Stimulated activated naive CD4-positive, alpha-beta T cell (primary cell): ENCODE data around the gene CEP70.
"Not testable (repeated sequence)": the region's sequence is repeated elsewhere in the genome, so short reads cannot be mapped to it uniquely, and the experiment has no call there.

Experiments used
- DNase-seq, 6 experiments: peaks; one replicate each; lab custom pipeline; 2025; lab: John Stamatoyannopoulos, UW

The CEP70 gene, protein sequence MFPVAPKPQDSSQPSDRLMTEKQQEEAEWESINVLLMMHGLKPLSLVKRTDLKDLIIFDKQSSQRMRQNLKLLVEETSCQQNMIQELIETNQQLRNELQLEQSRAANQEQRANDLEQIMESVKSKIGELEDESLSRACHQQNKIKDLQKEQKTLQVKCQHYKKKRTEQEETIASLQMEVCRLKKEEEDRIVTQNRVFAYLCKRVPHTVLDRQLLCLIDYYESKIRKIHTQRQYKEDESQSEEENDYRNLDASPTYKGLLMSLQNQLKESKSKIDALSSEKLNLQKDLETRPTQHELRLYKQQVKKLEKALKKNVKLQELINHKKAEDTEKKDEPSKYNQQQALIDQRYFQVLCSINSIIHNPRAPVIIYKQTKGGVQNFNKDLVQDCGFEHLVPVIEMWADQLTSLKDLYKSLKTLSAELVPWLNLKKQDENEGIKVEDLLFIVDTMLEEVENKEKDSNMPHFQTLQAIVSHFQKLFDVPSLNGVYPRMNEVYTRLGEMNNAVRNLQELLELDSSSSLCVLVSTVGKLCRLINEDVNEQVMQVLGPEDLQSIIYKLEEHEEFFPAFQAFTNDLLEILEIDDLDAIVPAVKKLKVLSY

DNA sequence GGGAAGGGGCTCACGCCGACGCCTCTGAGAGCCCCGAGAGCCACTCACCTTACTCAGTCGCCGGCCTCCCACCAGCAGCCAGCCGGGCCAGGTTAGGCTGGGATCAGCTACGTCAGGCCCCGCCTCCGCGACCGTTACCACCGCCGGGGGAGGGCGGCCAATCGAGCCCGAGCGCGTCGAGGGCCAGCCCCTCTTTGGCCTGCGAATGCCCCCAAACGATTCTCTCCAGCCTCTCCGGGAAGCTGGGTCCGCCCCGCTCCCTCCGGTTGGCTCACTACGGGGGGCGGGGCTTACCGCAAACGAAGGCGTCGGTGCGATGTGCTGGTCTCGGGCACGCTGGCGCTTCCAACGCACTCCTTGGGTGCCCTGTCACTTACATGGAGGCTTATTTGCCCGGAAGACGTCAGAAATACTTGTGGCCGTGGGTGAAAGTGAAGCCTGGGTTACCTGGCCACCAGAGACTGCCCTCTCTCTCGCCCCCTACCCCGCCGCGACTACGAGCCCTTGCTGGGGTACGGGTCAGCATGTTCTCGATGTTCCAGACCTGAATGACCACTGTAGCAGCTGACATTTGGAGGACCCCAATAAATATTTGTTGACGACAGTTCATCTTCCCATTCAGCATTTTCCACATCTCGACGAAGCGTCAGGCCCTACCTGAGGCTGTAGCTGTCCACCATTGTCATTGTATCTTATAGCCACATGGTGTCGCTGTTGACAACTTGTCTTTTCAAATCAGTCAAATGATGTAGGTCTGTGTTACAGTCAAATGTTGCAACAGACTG is at the start of gene CEP70:
Gene CEP70, minus strand, starts transcription at position 111 of the 785 bp plus-strand sequence. CDS start 21,333 bp downstream, outside the sequence.
- DNase-seq, result no peak

DNA sequence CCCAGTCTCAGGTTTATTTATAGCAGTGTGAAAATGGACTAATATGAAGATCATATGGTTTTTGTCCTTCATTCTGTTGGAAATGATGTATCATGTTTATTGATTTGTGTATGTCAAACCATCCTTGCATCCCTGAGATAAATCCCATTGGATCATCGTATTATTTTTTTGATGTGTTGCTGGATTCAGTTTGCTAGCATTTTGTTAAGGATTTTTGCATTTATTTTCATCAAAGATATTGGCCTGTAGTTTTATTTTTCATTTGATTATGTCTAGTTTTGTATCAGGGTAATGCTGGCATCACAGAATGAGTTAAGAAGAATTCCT is 48.8 kb upstream of the CEP70 start:
- no peak for DNase-seq

DNA sequence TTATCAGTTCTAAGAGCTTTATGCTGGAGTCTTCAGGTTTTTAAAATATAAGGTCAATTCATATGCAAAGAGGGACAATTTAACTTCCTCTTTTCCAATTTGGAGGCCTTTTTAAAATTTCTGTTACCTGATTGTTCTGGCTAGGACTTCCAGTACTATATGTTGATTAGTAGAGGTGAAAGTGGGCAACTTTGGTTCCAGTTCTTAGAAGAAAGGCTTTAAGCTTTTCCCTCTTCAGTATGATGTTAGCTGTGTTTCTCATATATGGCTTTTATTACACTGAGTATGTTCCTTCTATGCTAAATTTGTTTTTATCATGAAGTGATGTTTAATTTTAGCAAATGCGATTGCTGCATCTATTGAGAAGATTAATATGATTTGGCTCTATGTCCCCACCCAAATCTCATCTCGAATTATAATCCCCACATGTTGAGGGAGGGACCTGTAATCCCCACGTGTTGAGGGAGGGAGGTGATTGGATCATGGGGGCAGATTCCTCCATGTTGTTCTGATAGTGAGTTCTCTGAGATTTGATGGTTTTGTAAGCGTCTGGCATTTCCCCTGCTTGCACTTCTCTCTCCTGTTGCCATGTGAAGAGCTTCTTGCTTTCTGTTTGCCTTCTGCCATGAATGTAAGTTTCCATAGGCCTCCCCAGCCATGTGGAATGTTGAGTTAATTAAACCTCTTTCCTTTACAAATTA is 48.3 kb upstream of the CEP70 start:
- no peak for DNase-seq

DNA sequence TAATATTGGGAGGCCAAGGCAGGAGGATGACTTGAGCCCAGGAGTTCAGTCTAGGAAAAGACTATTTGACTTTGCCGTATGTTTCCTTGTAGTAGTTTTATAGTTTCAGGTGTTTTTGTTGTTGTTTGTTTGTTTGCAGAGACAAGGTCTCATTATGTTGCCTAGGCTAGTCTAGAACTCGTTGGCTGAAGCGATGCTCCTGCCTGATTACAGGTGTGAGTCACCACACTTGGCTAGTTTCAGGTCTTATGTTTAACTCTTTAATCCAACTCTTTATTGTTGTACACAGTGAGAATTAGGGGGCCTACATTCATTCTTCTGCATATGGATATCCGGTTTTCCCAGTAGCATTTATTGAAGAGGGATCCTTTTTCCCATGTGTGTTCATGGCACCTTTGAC is 46.5 kb upstream of the CEP70 start:
- no peak for DNase-seq

DNA sequence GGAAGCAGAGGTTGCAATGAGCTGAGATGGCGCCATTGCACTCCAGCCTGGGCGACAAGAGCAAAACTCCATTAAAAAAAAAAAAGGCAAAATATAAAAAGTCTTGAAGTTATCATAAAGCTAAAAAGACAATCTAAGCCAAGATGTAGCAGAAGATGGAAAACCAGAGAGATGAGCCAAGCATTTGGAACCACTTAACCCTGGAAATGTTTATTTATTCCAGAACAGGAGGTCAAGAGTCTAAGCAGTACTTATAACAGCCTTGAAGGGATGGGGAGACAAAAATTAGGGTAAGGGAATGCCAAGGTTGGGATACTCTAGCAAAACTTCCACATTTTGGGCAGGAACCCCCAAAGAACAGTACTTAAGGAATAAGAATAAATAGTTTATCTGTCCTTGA is 44.6 kb upstream of the CEP70 start:
- DNase-seq, result no peak

DNA sequence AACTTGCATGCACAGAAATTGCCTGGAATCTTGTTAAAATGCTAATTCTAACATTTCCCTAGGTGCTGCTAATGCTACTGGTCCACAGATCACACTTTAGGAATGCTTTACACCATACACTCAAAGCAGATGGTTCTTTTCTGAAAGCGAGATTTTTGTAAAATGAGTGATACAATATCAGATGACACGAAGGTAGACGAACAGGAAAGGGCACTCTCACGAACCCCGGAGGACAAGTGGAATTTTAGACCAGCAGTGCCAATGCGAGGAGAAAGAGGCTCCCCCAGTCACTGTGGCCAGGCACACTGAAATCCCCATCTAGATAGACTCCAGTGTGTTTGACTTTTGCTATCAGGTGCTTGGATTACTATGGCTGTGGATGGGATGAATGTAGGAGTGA is 35.5 kb upstream of the CEP70 start:
- no peak for DNase-seq

DNA sequence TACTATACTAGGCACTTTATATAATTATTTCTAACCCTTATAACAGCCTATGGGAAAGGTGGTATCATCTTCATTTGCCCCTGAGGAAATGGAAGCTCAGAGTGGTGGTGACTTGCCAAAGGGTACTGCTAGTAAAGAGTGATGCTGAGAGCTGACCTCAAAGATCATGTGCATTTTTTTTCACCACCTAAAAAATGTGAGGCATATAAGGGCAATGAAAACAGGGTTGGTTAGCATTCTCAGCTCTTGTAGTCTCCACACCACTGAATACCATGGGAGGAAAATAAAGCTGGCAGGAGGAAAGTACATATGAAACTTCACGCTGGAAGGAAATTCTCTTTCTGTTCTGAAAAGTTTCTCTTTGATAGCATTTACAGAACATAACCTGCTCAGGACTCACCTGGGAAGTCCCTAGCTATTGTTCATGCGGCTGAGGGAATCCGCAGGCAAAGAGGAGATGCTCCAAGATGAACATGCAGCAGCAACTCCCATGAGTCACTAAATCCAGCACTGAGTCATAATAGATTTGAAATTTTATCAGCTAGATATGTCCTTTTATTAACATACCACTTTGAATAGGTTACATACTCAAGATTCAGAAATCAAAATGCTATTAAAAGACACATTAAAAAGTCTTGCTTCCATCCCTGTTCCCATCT is 31.8 kb upstream of the CEP70 start:
- no peak for DNase-seq

DNA sequence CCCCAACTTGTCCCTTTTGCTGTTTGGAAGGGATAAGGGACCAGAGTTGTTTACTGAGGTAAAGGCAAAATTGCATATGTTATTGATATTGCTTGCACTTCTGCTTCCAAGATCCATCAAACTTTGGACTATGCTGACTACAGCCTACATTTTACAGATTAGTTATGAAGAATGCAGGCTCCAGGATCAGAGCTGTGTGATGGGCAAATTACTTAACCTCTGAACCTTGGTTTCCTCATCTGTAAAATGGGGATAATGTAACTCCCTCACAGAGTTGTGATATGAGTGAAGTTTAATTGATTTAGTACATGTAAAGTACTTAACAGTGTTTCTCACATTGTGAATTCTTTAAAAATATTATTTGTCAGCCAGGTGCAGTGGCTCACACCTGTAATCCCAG is 30.5 kb upstream of the CEP70 start:
- DNase-seq, result no peak

DNA sequence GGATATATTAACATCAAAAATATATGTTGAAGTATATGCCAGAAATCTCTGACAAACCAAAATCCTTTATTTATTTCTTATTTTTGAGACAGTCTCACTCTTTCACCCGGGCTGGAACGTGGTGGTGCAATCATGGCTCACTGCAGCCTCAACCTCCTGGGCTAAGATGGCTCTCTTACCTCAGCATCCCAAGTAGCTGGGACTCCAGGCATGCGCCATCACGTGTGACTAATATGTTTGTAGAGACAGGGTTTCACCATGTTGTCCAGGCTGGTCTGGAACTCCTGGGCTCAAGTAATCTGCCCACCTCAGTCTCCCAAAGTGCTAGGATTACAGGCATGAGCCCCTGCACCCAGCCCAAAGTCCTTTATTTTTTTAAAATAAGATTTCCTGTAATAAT is 26.4 kb upstream of the CEP70 start:
- no peak for DNase-seq

DNA sequence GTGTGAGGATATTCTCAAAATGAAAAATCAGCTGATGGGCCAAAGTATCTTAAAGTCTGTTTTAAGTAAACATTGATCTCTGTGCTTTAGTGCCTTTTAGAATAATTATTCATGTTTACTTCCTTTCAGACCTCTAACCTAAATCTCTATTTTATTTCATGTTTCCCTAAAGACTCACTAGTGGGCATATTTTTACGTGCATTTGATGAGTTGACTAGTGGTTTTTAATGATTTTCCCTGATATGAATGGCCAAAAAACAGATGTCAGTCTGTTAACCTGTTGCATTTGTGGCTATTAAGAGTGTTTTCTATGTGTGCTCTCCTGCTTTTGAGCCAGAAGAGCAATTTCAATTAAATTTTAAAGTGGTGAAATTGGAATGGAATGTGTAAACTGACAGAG is 21.4 kb upstream of the CEP70 start:
- no peak for DNase-seq

DNA sequence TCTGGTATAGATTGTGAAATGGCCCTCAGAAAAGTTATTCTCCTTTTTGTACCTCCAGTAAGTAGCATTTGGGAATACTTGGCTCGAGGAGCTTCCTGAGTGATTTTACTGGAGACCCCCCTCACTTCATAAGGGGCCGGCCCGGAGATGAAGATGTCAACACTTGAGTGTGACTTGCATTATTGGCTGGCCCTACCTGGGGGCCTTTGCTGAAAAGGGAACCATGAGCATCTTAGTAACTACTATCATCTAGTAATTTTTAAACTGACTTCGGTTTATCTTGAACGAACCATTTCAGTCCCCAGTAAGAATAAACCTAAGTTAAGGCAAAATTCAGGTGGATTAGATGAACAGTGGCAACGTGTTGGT is 15.8 kb upstream of the CEP70 start:
- no peak for DNase-seq

DNA sequence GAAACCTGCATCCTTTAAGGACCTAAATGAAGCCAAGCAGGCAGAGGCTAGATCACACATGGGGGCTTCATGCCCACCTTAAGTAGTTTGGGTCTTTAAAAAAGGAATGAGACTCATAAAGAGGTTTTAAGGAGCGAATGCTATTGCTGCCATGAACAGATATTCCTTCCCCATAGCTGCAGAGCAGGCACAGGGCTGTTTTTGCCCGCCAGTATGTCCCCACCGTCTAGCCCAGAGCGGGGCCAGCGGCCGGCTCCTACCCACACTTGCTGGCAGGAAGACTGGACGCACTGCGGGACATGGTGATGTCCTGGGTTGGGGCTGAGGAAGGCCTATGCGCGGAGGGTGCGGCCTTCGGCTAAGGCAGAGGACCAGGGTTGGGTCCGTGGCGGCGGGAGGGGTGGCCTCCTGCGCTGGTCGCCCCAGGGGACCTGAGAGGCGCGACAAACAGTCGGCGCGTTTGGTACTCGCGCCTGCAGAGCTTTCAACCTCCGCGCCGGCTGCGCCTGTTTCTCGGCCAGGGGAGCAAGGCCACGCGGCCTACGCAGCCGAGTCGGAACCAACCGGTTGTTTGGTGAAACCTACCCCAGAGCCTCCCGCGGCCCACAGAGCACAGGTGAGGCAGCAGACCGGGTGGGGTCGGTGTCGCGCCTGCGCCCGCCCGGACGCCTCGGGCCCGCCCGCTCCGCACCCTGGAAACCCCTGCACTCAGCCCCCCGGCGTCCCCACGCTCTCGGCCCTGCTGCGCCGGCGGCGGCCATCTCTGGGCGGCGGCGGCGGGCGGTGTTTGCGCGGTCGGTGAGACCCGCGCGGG is 14.5 kb upstream of the CEP70 start, which contains the start of gene FAIM:
Gene FAIM, plus strand, starts transcription at position 450 of the 814 bp plus-strand sequence. CDS start 10,956 bp downstream, outside the sequence.
- DNase-seq, result peak; percentile 53 to 92 (median 74)

DNA sequence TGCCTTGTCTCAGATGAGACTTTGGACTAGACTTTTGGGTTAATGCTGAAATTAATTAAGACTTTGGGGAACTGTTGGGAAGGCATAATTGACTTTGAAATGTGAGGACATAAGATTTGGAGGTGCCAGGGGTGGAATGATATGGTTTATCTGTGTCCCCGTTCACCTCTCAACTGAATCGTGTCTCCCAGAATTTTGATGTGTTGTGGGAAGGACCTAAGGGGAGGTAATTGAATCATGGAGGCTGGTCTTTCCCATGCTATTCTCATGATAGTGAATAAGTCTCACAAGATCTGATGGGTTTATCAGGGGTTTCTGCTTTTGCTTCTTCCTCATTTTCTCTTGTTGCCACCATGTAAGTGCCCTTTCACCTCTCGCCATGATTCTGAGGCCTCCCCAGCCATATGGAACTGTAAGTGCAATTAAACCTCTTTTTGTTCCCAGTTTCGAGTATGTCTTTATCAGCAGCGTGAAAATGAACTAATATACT is 10.1 kb upstream of the CEP70 start:
- DNase-seq, result not testable (repeated sequence)

DNA sequence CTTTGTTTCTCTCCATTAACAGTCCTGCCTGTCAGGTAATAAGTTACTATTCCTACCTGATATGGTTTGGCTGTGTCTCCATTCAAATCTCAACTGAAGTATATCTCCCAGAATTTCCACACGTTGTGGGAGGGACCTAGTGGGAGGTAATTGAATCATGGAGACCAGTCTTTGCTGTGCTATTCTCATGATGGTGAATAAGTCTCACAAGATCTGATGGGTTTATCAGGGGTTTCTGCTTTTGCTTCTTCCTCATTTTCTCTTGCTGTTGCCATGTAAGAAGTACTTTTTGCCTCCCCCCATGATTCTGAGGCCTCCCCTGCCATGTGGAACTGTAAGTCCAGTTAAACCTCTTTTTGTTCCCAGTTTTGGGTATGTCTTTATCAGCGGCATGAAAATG is 7.6 kb upstream of the CEP70 start:
- not testable (repeated sequence) for DNase-seq

DNA sequence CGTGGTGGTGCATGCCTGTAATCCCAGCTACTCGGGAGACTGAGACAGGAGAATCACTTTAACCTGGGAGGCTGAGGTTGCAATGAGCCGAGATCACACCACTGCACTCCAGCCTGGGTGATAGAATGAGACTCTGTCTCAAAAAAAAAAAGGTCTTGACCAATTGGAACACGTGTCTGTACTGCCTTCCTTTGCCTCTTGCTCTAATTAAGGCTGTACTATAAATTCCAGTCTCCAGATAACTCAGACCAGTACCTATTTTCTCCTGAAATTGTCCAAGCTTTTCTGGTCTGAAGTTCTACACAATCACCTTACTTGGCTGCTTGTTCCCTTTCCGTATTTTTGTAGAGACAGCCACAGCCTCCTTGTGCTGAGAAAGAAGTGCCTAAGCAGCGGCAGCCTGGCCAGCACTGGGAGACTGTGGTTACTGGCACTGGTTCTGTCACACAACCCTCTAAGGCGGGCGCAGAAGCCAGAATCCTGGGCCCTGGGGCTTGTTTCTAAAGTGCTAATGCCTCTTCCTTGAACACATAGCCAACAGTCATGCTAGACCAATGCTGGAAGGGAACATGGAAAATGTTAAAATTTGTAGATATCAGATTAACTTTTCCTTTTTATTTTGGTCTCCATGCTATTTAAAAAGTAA is 6.2 kb upstream of the CEP70 start:
- DNase-seq, result no peak

DNA sequence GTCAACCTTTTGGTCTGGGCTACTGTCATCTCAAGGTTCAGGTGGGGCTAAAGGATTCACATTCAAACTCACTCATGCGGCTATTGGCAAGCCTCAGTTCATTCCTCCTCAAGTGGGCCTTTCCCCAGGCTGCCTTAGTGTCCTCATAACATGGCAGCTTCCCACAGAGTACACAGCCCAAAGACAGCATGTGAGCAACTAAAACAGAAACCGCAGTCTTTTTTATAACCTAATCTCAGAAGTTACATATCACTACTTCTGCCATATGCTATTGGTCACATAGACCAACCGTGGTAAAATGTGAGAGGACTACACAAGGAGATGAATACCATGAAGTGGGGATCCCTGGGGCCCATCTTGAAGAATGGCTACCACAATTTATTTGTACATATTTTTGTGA is 4.5 kb upstream of the CEP70 start:
- DNase-seq, result no peak

DNA sequence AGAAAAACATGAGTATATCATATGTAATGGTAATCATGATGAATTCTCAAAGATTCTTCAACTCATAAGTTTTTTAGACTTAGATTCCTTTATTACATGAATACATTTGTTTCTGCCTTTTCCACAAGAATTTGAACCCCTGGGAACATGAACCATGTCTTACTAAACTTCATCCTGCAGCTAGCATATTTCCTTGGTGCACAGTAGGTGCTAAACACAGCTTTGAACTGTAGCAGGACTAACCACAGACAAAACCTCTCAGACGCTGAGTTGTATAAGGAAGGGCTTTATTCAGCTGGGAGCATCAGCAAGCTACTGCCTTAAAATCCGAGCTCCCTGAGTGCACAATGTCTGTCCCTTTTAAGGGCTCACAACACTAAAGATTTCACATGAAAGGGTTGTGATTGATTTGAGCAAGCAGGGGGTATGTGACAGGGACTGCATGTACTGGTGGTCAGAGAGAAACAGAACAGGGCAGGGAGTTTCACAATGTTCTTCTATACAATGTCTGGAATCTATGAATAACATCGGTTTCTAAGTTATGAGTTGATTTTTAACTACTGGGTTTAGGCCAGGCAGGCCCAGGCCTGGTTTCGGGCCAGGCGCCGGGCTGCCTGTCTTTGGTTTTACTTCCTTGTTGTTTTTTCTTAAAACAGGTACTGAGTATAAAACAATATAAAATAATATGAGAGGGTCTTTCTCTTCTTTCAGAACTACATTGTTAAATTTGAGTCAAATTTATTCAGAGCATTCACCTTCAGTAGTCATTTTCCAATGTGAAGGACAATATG is 3.3 kb upstream of the CEP70 start:
- DNase-seq, result not testable (repeated sequence)

DNA sequence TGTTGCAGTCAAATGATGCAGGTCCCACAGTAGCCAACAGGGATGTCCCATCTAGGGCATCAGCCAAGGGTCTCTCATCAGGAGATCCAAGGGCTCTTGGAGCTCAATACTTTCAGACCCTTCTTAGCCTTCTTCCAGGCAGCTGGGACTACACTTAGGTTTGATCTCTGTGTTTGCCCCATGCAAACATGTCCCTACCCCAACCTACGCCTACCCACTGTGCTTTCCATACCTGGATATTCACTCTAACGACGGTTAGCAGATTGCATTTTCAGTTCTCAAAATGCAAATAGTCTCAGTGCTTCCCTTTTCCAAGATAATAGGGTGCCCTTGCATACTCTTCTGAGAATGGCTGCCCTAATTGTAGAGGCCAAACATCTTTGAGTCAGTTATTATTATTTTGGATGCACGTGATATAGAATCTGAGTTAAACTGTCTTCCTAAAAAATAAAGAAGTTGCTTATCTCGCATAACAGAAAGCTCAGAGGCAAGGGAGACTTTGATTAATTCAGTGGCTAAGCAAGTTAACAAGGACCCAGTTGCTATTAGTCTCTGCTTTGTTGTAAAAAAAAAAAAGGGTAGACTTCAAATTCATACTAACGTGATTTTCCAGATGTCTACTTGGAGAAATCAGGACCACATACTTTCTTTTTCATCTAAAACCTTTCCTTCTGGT is 1.0 kb upstream of the CEP70 start:
- no peak for DNase-seq
